OCI-LY7 (cell line): ENCODE results near the gene AHCY. TPM values are rescaled to one million over a fixed set of nuclear protein-coding genes. Genes with fewer than 3 reads are reported as not detected.
A peak's percentile ranks its signal among the peaks of the same experiment; 100 is the strongest.

Source experiments
- BruUV-seq: library from RNA; stranded (reverse); fragments of 400-500 nt; replicated peaks from 2 replicates; lab custom pipeline; 2021; lab: Mats Ljungman, UMichigan
- CTCF ChIA-PET: fragments of 300-600 bp; sonication (Branson Sonifier 250); formaldehyde crosslinking; loops from one replicate; lab custom pipeline; 2022; ENCODE audit warnings: antibody characterized with exemption; ENCODE audit not compliant: unreplicated experiment; lab: Charles Lee
- POLR2A ChIA-PET: fragments of 300-600 bp; sonication (Branson Sonifier 250); formaldehyde crosslinking; loops from one replicate; lab custom pipeline; 2022; ENCODE audit warnings: antibody characterized with exemption; lab: Charles Lee
- DNase-seq: peaks from one replicate; pipeline ENCODE4 v3.0.0-alpha.2; 2015; ENCODE audit warnings: low spot score
- H2AFZ ChIP-seq: fragments of 200-600 bp; sonication (generic), shearing (Covaris generic); 2 replicates; pipeline ENCODE4 v1.6.1; 2014; ENCODE audit warnings: mild to moderate bottlenecking, antibody characterized with exemption, low read length, moderate library complexity
- H3K27ac ChIP-seq: fragments of 200-600 bp; sonication (generic); 2 replicates; pipeline ENCODE4 v1.5.1; 2014; ENCODE audit warnings: mixed run types, low read depth, mild to moderate bottlenecking, moderate library complexity, low read length, inconsistent platforms; ENCODE audit not compliant: poor library complexity, severe bottlenecking
- H3K36me3 ChIP-seq: fragments of 200-600 bp; sonication (generic); 2 replicates; pipeline ENCODE4 v1.6.1; 2014; ENCODE audit warnings: mild to moderate bottlenecking, antibody characterized with exemption, low read length, moderate library complexity, mixed read lengths; ENCODE audit not compliant: insufficient read depth
- H3K4me1 ChIP-seq: fragments of 200-600 bp; sonication (generic); 2 replicates; pipeline ENCODE4 v1.5.1; 2014; ENCODE audit warnings: mild to moderate bottlenecking, low read length; ENCODE audit not compliant: insufficient read depth, poor library complexity, severe bottlenecking
- H3K4me2 ChIP-seq: fragments of 200-600 bp; sonication (generic); 2 replicates; pipeline ENCODE4 v1.6.1; 2014; ENCODE audit warnings: mild to moderate bottlenecking, low read length
- H3K4me3 ChIP-seq: fragments of 200-600 bp; sonication (generic); 2 replicates; pipeline ENCODE4 v1.5.1; 2014; ENCODE audit warnings: mild to moderate bottlenecking, low read depth, low read length; ENCODE audit not compliant: poor library complexity, severe bottlenecking
- H3K79me2 ChIP-seq: fragments of 200-600 bp; sonication (generic); 2 replicates; pipeline ENCODE4 v1.6.1; 2016; ENCODE audit warnings: low read depth, mild to moderate bottlenecking, low read length, moderate library complexity, mixed read lengths; ENCODE audit not compliant: insufficient read depth
- H3K9me2 ChIP-seq: fragments of 200-600 bp; sonication (generic); 2 replicates; pipeline ENCODE4 v1.6.1; 2016; ENCODE audit warnings: mild to moderate bottlenecking, low read length, mixed read lengths; ENCODE audit not compliant: insufficient read depth
- H3K9me3 ChIP-seq: fragments of 200-600 bp; sonication (generic); 2 replicates; pipeline ENCODE4 v1.6.1; 2014; ENCODE audit warnings: mild to moderate bottlenecking, mixed run types, low read length, mixed read lengths
- H4K20me1 ChIP-seq: fragments of 200-600 bp; sonication (generic); 2 replicates; pipeline ENCODE4 v1.6.1; 2014; ENCODE audit warnings: mild to moderate bottlenecking, antibody characterized with exemption, low read length, moderate library complexity, mixed read lengths; ENCODE audit not compliant: insufficient read depth
- CTCF ChIP-seq: fragments of 200-600 bp; sonication (generic); conservative IDR thresholded peaks from 2 replicates; pipeline ENCODE4 v1.5.1; 2014; ENCODE audit warnings: mild to moderate bottlenecking, antibody characterized with exemption, low read length, moderate library complexity, mixed read lengths
- EZH2phosphoT487 ChIP-seq: fragments of 200-600 bp; sonication (generic); IDR thresholded peaks from 2 replicates; pipeline ENCODE4 v1.6.1; 2018; ENCODE audit warnings: low read depth, borderline replicate concordance, mild to moderate bottlenecking, mixed run types, antibody characterized with exemption, low read length, moderate library complexity, mixed read lengths
- intact Hi-C: fragments of 100-400 bp; cut with micrococcal nuclease; formaldehyde crosslinking; loops from one replicate; pipeline ENCODE4 v1.10.0; 2022; ENCODE audit not compliant: unreplicated experiment
- total RNA-seq, 2 experiments: library from RNA; depleted of rRNA in 1 of 2; stranded (reverse); fragments of >200 nt in 1 of 2; shearing (Covaris generic) in 1 of 2; gene quantifications; 2 replicates each; pipeline ENCODE4 v1.2.3, GENCODE V29; 2014 to 2022

AHCY gene
- total RNA-seq, 2 experiments from 2014 or later, result 133 to 218 TPM

GRCh38 chr20:34302312-34302722, 838 bp downstream of the AHCY start:
- Histone ChIP-seq H3K9me2 (no peaks in the 10 kb centered on the region), H3K27ac (peak overlapping the region; percentile 58), H4K20me1 (peaks cover 13% of the 10 kb centered on the region; the same call in 1 of the 2 replicates), H3K4me1 (peaks cover 41% of the 10 kb centered on the region), H2AFZ (peak overlapping the region; percentile 22; the same call in 1 of the 2 replicates), H3K79me2 (peaks cover 52% of the 10 kb centered on the region), H3K4me2 (peak overlapping the region; percentile 68), H3K9me3 (no peaks in the 10 kb centered on the region), H3K36me3 (peaks cover 36% of the 10 kb centered on the region), H3K4me3 (peak overlapping the region; percentile 81)
- TF ChIP-seq CTCF (peak; percentile 46), EZH2phosphoT487 (no peak)
- CTCF ChIA-PET, result no interaction called here
- no peak for DNase-seq
- no TSS peak for BruUV-seq
- intact Hi-C loops, result loop anchor here (2.0 kb wide), 2 partner anchors 214 to 402 kb away; partner anchors contain the start of genes DYNLRB1 and TP53INP2
- POLR2A ChIA-PET, result interaction anchor here (0.8 to 2.1 kb wide), 5 partner anchors 11 to 713 kb away, joined by 3 to 6 read pairs (median 4); partner anchors contain the start of gene ITCH

GRCh38 chr20:34301587-34302311, 1.4 kb downstream of the AHCY start:
- H3K27ac ChIP-seq, result peak overlapping the region; percentile 58
- DNase-seq, result no peak
- H2AFZ ChIP-seq, result no peak overlapping the region
- peaks cover 40% of the 10 kb centered on the region for H3K36me3 ChIP-seq
- peak overlapping the region; percentile 81 for H3K4me3 ChIP-seq
- TF ChIP-seq CTCF (no peak), EZH2phosphoT487 (no peak)
- CTCF ChIA-PET, result interaction anchor here (0.7 kb wide), 1 partner anchor 10 kb away, joined by 3 read pairs; no protein-coding TSS in a partner anchor
- TSS peak; percentile 81 for BruUV-seq
- no peaks in the 10 kb centered on the region for H3K9me3 ChIP-seq
- intact Hi-C loops, result loop anchor here (2.0 kb wide), 2 partner anchors 215 to 403 kb away; partner anchors contain the start of genes DYNLRB1 and TP53INP2
- H3K9me2 ChIP-seq, result no peaks in the 10 kb centered on the region
- peaks cover 41% of the 10 kb centered on the region for H3K4me1 ChIP-seq
- peaks cover 57% of the 10 kb centered on the region for H3K79me2 ChIP-seq
- H4K20me1 ChIP-seq, result peaks cover 13% of the 10 kb centered on the region; the same call in 1 of the 2 replicates
- H3K4me2 ChIP-seq, result peak overlapping the region; percentile 68
- POLR2A ChIA-PET, result interaction anchor here (0.6 to 2.1 kb wide), 6 partner anchors 11 to 712 kb away, joined by 3 to 6 read pairs (median 4); partner anchors contain the start of gene ITCH
